Psoas muscle (tissue), 8 donors: ENCODE data around the gene NPR3. TPM values are rescaled to one million over a fixed set of nuclear protein-coding genes. Genes with fewer than 3 reads are reported as not detected.

Experiments
- ATAC-seq, 4 donors: fragments of 200-7000 bp; cut with Tn5 transposase; one replicate each; pipeline ENCODE4 v1.9.1; 2020; ENCODE audit warnings: moderate library complexity in 3 of 4, mild to moderate bottlenecking in 2 of 4
- DNase-seq, 2 donors: peaks; one replicate each; pipeline ENCODE4 v3.0.0-alpha.2; 2020
- H3K27ac ChIP-seq: fragments of 200-600 bp; one replicate; pipeline ENCODE4 v1.8.0; 2022
- H3K27me3 ChIP-seq, 3 donors: fragments of 200-600 bp in 1 of 3; one replicate each; pipeline versions ENCODE4 v1.6.1 to v1.8.0; 2013 to 2022; ENCODE audit warnings: low read length in 2 of 3, mild to moderate bottlenecking in 2 of 3, moderate library complexity in 1 of 3; ENCODE audit not compliant: insufficient read depth in 3 of 3
- H3K36me3 ChIP-seq, 2 donors: fragments of 200-600 bp in 1 of 2; one replicate each; pipeline versions ENCODE4 v1.6.1 to v1.8.0; 2013 to 2022; ENCODE audit warnings: low read depth in 1 of 2, mild to moderate bottlenecking in 1 of 2, moderate library complexity in 1 of 2; ENCODE audit not compliant: insufficient read depth in 1 of 2
- H3K4me1 ChIP-seq: fragments of 200-600 bp; one replicate; pipeline ENCODE4 v1.8.0; 2022
- H3K4me3 ChIP-seq: fragments of 200-600 bp; one replicate; pipeline ENCODE4 v1.8.0; 2022; ENCODE audit warnings: mild to moderate bottlenecking
- H3K9me3 ChIP-seq: fragments of 200-600 bp; one replicate; pipeline ENCODE4 v1.8.0; 2022
- CTCF ChIP-seq: fragments of 200-600 bp; IDR thresholded peaks from one replicate; pipeline ENCODE4 v1.8.0; 2022; ENCODE audit warnings: antibody characterized with exemption
- WGBS, 3 donors: extraction: QIAGEN DNeasy Blood & Tissue Kit; methylation state at CpG; one replicate each; pipeline versions ENCODE4 v1.1.6 to v1.1.7; 2013; 5-methylcytosine and 5-hydroxymethylcytosine counted together
- intact Hi-C, 2 donors: fragments of 100-400 bp; cut with DNase I; formaldehyde crosslinking; loops; one replicate each; pipeline versions ENCODE4 v1.11.0 to v1.14.2; 2022
- polyA plus RNA-seq, 3 donors: library from polyadenylated mRNA; stranded (reverse); fragments of 200-250 nt; gene quantifications; one replicate each; pipeline ENCODE4 v1.2.3, GENCODE V29; 2013
- total RNA-seq, 4 donors: library from RNA; stranded (reverse); fragmentation: NEBNext Ultra II Directional in 2 of 4; extraction: Animal tissue kit (Norgen Biotek cat#: 25700) in 2 of 4; gene quantifications; one replicate each; pipeline versions ENCODE4 v1.2.1 to v1.2.4, GENCODE V29; 2021 to 2023
- donor health status: healthy with polysubstance abuse.
- donor health status: DM: no; HTN: no; CAD: no; lungs with moderate emphysema.
- donor health status: Bipolar disorder and iron deficiency.
- donor health status: healthy.
- donor health status: DM: yes; HTN: yes; CAD: no.
- donor health status: DM: no; HTN: no; CAD: no.
- donor health status: DM: no; HTN: no; CAD: no.
- donor health status: DM: yes; HTN: yes; CAD: no.

NPR3 gene
- total and polyA plus RNA-seq, 7 donors, result 1.6 to 44.2 (median 10.5) TPM

GRCh38 chr5:32786311-32786710 lies 75.2 kb downstream of the NPR3 start:
- Histone ChIP-seq H3K9me3 (no peaks in the 10 kb centered on the region), H3K27me3 (no peaks in the 10 kb centered on the region), H3K4me1 (no peaks in the 10 kb centered on the region), H3K36me3 (no peaks in the 10 kb centered on the region), H3K4me3 (no peak overlapping the region), H3K27ac (no peak overlapping the region)
- TF ChIP-seq CTCF, result no peak
- no peak for DNase-seq
- intact Hi-C loops, result no loop called here
- ATAC-seq, result no peak
- WGBS, 3 donors, result 71 to 76% (median 72%) methylated on average over 4 of the region's 4 CpGs

GRCh38 chr5:32790411-32790951 lies 79.4 kb downstream of the NPR3 start:
- H3K4me1 ChIP-seq, result no peaks in the 10 kb centered on the region
- H3K9me3 ChIP-seq, result no peaks in the 10 kb centered on the region
- no peak for DNase-seq
- no peaks in the 10 kb centered on the region for H3K27me3 ChIP-seq
- ATAC-seq, result no peak
- intact Hi-C loops, result no loop called here
- no peaks in the 10 kb centered on the region for H3K36me3 ChIP-seq
- no peak overlapping the region for H3K4me3 ChIP-seq
- WGBS, 3 donors, result 57 to 68% (median 58%) methylated on average over 2 of the region's 2 CpGs
- no peak for TF ChIP-seq CTCF
- no peak overlapping the region for H3K27ac ChIP-seq

GRCh38 chr5:32791536-32792243 lies 80.6 kb downstream of the NPR3 start:
- no peaks in the 10 kb centered on the region for H3K36me3 ChIP-seq
- DNase-seq, result no peak
- no peaks in the 10 kb centered on the region for H3K9me3 ChIP-seq
- no peak for ATAC-seq
- intact Hi-C loops, result no loop called here
- no peaks in the 10 kb centered on the region for H3K27me3 ChIP-seq
- H3K4me1 ChIP-seq, result no peaks in the 10 kb centered on the region
- no peak for TF ChIP-seq CTCF
- no peak overlapping the region for H3K27ac ChIP-seq
- WGBS, 3 donors, result 67 to 78% (median 75%) methylated on average over 9 of the region's 9 CpGs
- H3K4me3 ChIP-seq, result no peak overlapping the region

- H3K36me3 ChIP-seq, result no peaks in the 10 kb centered on the region
- 100% methylated on average over 1 of the region's 1 CpG for WGBS, 3 donors
- DNase-seq (no peak), ATAC-seq (peak in 1 of 4 donors; percentile 54)
- H3K27me3 ChIP-seq, result no peaks in the 10 kb centered on the region
- no peak for TF ChIP-seq CTCF
- intact Hi-C loops, result no loop called here
- no peaks in the 10 kb centered on the region for H3K9me3 ChIP-seq
- H3K27ac ChIP-seq, result no peak overlapping the region
- H3K4me3 ChIP-seq, result no peak overlapping the region
- no peaks in the 10 kb centered on the region for H3K4me1 ChIP-seq
These were observed 83.0 kb downstream of the NPR3 start for GRCh38 chr5:32794086-32794485.

- Histone ChIP-seq H3K27me3 (no peaks in the 10 kb centered on the region), H3K36me3 (no peaks in the 10 kb centered on the region), H3K27ac (no peak overlapping the region), H3K4me3 (no peak overlapping the region), H3K4me1 (no peaks in the 10 kb centered on the region), H3K9me3 (no peaks in the 10 kb centered on the region)
- WGBS, 3 donors, result 87 to 90% (median 88%) methylated on average over 7 of the region's 7 CpGs
- DNase-seq, result no peak
- no peak for TF ChIP-seq CTCF
- ATAC-seq, result no peak
- intact Hi-C loops, result no loop called here
These were observed 91.6 kb downstream of the NPR3 start for GRCh38 chr5:32802764-32803163.
